Neural cell (in vitro differentiated cells): ENCODE measurements around the gene CCNQ. TPM values are rescaled to one million over a fixed set of nuclear protein-coding genes. Genes with fewer than 3 reads are reported as not detected.

Source experiments
- H2AFZ ChIP-seq: fragments of 200-600, 300-800 bp; sonication (generic), shearing (Covaris generic); 2 replicates; pipeline ENCODE4 v1.6.0; 2014; ENCODE audit warnings: low read depth, mild to moderate bottlenecking, antibody characterized with exemption, low read length, moderate library complexity
- H3F3A ChIP-seq: fragments of 200-600 bp; shearing (Covaris generic); 2 replicates; pipeline ENCODE4 v1.6.1; 2016; ENCODE audit warnings: mild to moderate bottlenecking, moderate library complexity, mixed read lengths, antibody characterized with exemption, low read length; ENCODE audit not compliant: insufficient read depth, poor library complexity, severe bottlenecking
- H3K27ac ChIP-seq: fragments of 200-600, 300-800 bp; sonication (generic), shearing (Covaris generic); 2 replicates; pipeline ENCODE4 v1.5.1; 2014; ENCODE audit warnings: mild to moderate bottlenecking, low read length, moderate library complexity
- H3K27me3 ChIP-seq: fragments of 300-800, 200-600 bp; sonication (generic), shearing (Covaris generic); 2 replicates; pipeline ENCODE4 v1.6.0; 2014; ENCODE audit warnings: mild to moderate bottlenecking, low read depth, low read length, moderate library complexity; ENCODE audit not compliant: insufficient read depth
- H3K36me3 ChIP-seq: fragments of 300-800, 200-600 bp; sonication (generic), shearing (Covaris generic); 2 replicates; pipeline ENCODE4 v1.5.1; 2014; ENCODE audit warnings: mild to moderate bottlenecking, antibody characterized with exemption, low read length, moderate library complexity; ENCODE audit not compliant: insufficient read depth
- H3K4me2 ChIP-seq: fragments of 300-800, 200-600 bp; sonication (generic), shearing (Covaris generic); 2 replicates; pipeline ENCODE4 v1.6.0; 2014; ENCODE audit warnings: mild to moderate bottlenecking, low read length
- H3K4me3 ChIP-seq: fragments of 300-800, 200-600 bp; sonication (generic), shearing (Covaris generic); 2 replicates; pipeline ENCODE4 v1.5.1; 2014; ENCODE audit warnings: mild to moderate bottlenecking, low read length, moderate library complexity
- H3K79me2 ChIP-seq: fragments of 200-600 bp; shearing (Covaris generic); replicated peaks from 2 replicates; pipeline ENCODE4 v1.6.0; 2014; ENCODE audit warnings: mild to moderate bottlenecking, low read length, moderate library complexity; ENCODE audit not compliant: insufficient read depth
- H3K9ac ChIP-seq: fragments of 300-800, 200-600 bp; sonication (generic), shearing (Covaris generic); 2 replicates; pipeline ENCODE4 v1.6.1; 2016; ENCODE audit warnings: mild to moderate bottlenecking, low read length, mixed read lengths
- H3K9me2 ChIP-seq: fragments of 200-600 bp; shearing (Covaris generic); 2 replicates; pipeline ENCODE4 v1.6.1; 2016; ENCODE audit warnings: mild to moderate bottlenecking, low read length, mixed read lengths; ENCODE audit not compliant: insufficient read depth
- H3K9me3 ChIP-seq: fragments of 200-600, 300-800 bp; sonication (generic), shearing (Covaris generic); 2 replicates; pipeline ENCODE4 v1.6.1; 2016; ENCODE audit warnings: mild to moderate bottlenecking, mixed run types, low read length, moderate library complexity, mixed read lengths
- H4K20me1 ChIP-seq: fragments of 200-600 bp; shearing (Covaris generic); 2 replicates; pipeline ENCODE4 v1.6.1; 2016; ENCODE audit warnings: mild to moderate bottlenecking, mixed run types; ENCODE audit not compliant: insufficient read depth
- EP300 ChIP-seq: fragments of 450-650 bp; conservative IDR thresholded peaks from 2 replicates; pipeline ENCODE4 v1.6.1; 2014; ENCODE audit warnings: antibody characterized with exemption, mild to moderate bottlenecking, moderate library complexity; ENCODE audit not compliant: poor library complexity, severe bottlenecking
- EZH2 ChIP-seq: fragments of 200-600, 300-800 bp; shearing (Covaris generic), sonication (generic); IDR thresholded peaks from 2 replicates; pipeline ENCODE4 v1.6.1; 2014; ENCODE audit warnings: antibody characterized with exemption, low read length, borderline replicate concordance, mild to moderate bottlenecking; ENCODE audit not compliant: insufficient read depth, poor library complexity, severe bottlenecking
- MXI1 ChIP-seq: fragments of 450-650 bp; conservative IDR thresholded peaks from 2 replicates; pipeline ENCODE4 v1.6.1; 2014; ENCODE audit warnings: antibody characterized with exemption, mild to moderate bottlenecking; ENCODE audit not compliant: poor library complexity, severe bottlenecking
- POLR2AphosphoS5 ChIP-seq: IDR thresholded peaks from 2 replicates; pipeline ENCODE4 v1.6.1; 2012
- RAD21 ChIP-seq: fragments of 450-650 bp; conservative IDR thresholded peaks from 2 replicates; pipeline ENCODE4 v1.6.1; 2014; ENCODE audit warnings: antibody characterized with exemption, mild to moderate bottlenecking, moderate library complexity
- REST ChIP-seq: IDR thresholded peaks from 2 replicates; pipeline ENCODE4 v1.6.1; 2012; ENCODE audit warnings: borderline replicate concordance
- SMC3 ChIP-seq: fragments of 450-650 bp; conservative IDR thresholded peaks from 2 replicates; pipeline ENCODE4 v1.6.1; 2014; ENCODE audit warnings: antibody characterized with exemption, mild to moderate bottlenecking, moderate library complexity; ENCODE audit not compliant: poor library complexity
- TAF1 ChIP-seq: IDR thresholded peaks from 2 replicates; pipeline ENCODE4 v1.6.1; 2012; ENCODE audit warnings: low read depth
- polyA plus RNA-seq: library from polyadenylated mRNA; depleted of rRNA; stranded (reverse); fragments of >200 nt; gene quantifications from 2 replicates; pipeline ENCODE4 v1.2.3, GENCODE V29; 2014
- TF ChIP-seq, protein P1 (sequence below): fragments of 450-650 bp; IDR thresholded peaks from 2 replicates; pipeline ENCODE4 v1.5.1; 2014; ENCODE audit warnings: antibody characterized with exemption, mild to moderate bottlenecking, moderate library complexity; ENCODE audit not compliant: poor library complexity, severe bottlenecking

Gene CCNQ
- polyA plus RNA-seq, 1 donor from 2014 or later: 61.2 TPM

DNA sequence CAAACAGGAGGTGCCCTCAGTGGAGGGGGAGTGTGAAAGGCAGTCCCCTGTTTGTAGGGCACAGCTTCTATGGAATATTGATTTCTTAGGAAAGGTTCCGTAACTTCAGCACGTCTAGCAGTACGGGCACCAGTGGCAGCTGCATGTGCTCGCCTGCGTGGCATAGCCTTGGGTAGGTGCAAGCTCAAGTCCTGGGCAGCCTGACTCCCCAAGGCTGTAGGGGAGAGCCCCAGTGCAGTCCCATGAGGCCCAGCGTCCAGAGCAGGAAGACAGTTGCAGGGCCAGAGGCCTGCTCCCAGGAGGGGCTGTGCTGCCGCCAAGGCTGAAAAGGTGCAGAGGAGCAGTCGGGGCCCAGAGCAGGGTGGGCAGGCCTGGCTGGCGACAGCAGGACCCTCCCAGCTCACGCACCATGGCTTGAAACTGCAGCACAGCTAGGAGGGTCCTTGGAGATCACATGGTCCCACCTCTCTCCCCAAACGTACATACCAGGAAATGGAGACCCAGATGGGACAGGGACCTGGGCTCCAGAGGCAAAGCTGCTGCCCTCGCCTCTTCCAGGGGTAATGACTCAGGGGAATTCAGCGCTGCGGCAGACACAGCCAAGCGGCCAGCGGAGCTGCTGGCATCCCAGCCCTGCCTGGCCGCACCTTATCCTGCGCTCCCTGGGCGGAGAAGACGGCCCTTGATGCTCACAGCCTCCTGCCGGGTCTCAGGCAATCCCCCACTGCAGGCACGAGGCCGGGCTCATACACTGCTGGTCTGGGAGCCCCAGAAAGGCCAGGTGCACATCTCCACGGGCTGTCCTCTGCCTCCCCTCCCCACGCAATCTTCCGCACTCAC is 42.0 kb upstream of the CCNQ start:
- peaks cover 32% of the 10 kb centered on the region for H3K27me3 ChIP-seq
- no peak overlapping the region for H3K27ac ChIP-seq
- no peaks in the 10 kb centered on the region for H4K20me1 ChIP-seq

GRCh38 chrX:153640045-153640686 is 41.2 kb upstream of the CCNQ start:
- no peaks in the 10 kb centered on the region for H3F3A ChIP-seq
- H3K9me3 ChIP-seq: no peaks in the 10 kb centered on the region
- H3K79me2 ChIP-seq: no peaks in the 10 kb centered on the region
- peaks cover 25% of the 10 kb centered on the region for H3K27me3 ChIP-seq
- no peaks in the 10 kb centered on the region for H3K36me3 ChIP-seq
- no peak overlapping the region for H3K9ac ChIP-seq
- H3K4me3 ChIP-seq: no peak overlapping the region
- H3K27ac ChIP-seq: no peak overlapping the region
- no peaks in the 10 kb centered on the region for H4K20me1 ChIP-seq
- no peak overlapping the region for H3K4me2 ChIP-seq
- H3K9me2 ChIP-seq: no peaks in the 10 kb centered on the region
- H2AFZ ChIP-seq: no peak overlapping the region
- TF ChIP-seq EZH2 (no peak), SMC3 (no peak), TAF1 (no peak), MXI1 (no peak), RAD21 (no peak), EP300 (no peak), POLR2AphosphoS5 (no peak)
- TF ChIP-seq, protein P1, sequence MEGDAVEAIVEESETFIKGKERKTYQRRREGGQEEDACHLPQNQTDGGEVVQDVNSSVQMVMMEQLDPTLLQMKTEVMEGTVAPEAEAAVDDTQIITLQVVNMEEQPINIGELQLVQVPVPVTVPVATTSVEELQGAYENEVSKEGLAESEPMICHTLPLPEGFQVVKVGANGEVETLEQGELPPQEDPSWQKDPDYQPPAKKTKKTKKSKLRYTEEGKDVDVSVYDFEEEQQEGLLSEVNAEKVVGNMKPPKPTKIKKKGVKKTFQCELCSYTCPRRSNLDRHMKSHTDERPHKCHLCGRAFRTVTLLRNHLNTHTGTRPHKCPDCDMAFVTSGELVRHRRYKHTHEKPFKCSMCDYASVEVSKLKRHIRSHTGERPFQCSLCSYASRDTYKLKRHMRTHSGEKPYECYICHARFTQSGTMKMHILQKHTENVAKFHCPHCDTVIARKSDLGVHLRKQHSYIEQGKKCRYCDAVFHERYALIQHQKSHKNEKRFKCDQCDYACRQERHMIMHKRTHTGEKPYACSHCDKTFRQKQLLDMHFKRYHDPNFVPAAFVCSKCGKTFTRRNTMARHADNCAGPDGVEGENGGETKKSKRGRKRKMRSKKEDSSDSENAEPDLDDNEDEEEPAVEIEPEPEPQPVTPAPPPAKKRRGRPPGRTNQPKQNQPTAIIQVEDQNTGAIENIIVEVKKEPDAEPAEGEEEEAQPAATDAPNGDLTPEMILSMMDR: no peak

More for the DNA sequence above, 42.0 kb upstream of the CCNQ start:
- H3K9me3 ChIP-seq: no peaks in the 10 kb centered on the region
- H3K4me2 ChIP-seq: no peak overlapping the region
- H3K79me2 ChIP-seq: no peaks in the 10 kb centered on the region
- H3K4me3 ChIP-seq: no peak overlapping the region
- H3F3A ChIP-seq: no peaks in the 10 kb centered on the region
- H3K36me3 ChIP-seq: no peaks in the 10 kb centered on the region
- TF ChIP-seq TAF1 (no peak), SMC3 (no peak), EZH2 (no peak), POLR2AphosphoS5 (no peak), MXI1 (no peak), RAD21 (no peak), EP300 (no peak), REST (no peak)
- TF ChIP-seq, protein P1: no peak
- no peak overlapping the region for H2AFZ ChIP-seq
- H3K9me2 ChIP-seq: no peaks in the 10 kb centered on the region
- no peak overlapping the region for H3K9ac ChIP-seq
